Duodenal mucosa (tissue), 2 donors: ENCODE measurements around the gene ZSWIM7.
A peak's percentile ranks its signal among the peaks of the same experiment; 100 is the strongest.

Experiments used
- H3K27ac ChIP-seq: one replicate; pipeline ENCODE4 v1.7.0; 2013; ENCODE audit warnings: low read depth, low read length
- H3K27me3 ChIP-seq, 2 donors: one replicate each; pipeline ENCODE4 v1.7.0; 2013; ENCODE audit warnings: low read length in 2 of 2, control low read depth in 1 of 2; ENCODE audit not compliant: insufficient read depth in 2 of 2, control insufficient read depth in 1 of 2
- H3K36me3 ChIP-seq, 2 donors: one replicate each; pipeline ENCODE4 v1.7.0; 2013; ENCODE audit warnings: low read length in 2 of 2, control low read depth in 1 of 2; ENCODE audit not compliant: insufficient read depth in 2 of 2, control insufficient read depth in 1 of 2
- H3K4me1 ChIP-seq, 2 donors: one replicate each; pipeline ENCODE4 v1.7.0; 2013; ENCODE audit warnings: low read length in 2 of 2, control low read depth in 1 of 2; ENCODE audit not compliant: insufficient read depth in 2 of 2, control insufficient read depth in 1 of 2
- H3K4me3 ChIP-seq, 2 donors: one replicate each; pipeline ENCODE4 v1.7.0; 2013; ENCODE audit warnings: low read length in 2 of 2, low read depth in 1 of 2
- H3K9ac ChIP-seq, 2 donors: one replicate each; pipeline ENCODE4 v1.7.0; 2013; ENCODE audit warnings: low read length in 2 of 2, low read depth in 1 of 2
- H3K9me3 ChIP-seq, 2 donors: one replicate each; pipeline ENCODE4 v1.7.0; 2013; ENCODE audit warnings: low read length in 2 of 2, control low read depth in 1 of 2; ENCODE audit not compliant: control insufficient read depth in 1 of 2

ZSWIM7 gene

GRCh38 chr17:15999141-15999973 is at the start of gene ZSWIM7, which contains the start of gene TTC19:
ZSWIM7 (minus strand) TSS chr17:15999704; CDS start chr17:15999594, 110 bp downstream.
TTC19 (plus strand) TSS chr17:15999824; CDS start chr17:15999849, 25 bp downstream.
- H3K9ac ChIP-seq, result peak within 1 kb of the TSS; percentile 87 to 88
- peaks cover 0 to 14% of the 10 kb centered on the region in 2 donors for H3K9me3 ChIP-seq
- H3K36me3 ChIP-seq, result peaks cover 22 to 30% of the 10 kb centered on the region in 2 donors
- peak within 1 kb of the TSS; percentile 98 for H3K27ac ChIP-seq
- H3K4me3 ChIP-seq, result peak within 1 kb of the TSS; percentile 86 to 91
- H3K27me3 ChIP-seq, result no peaks in the 10 kb centered on the region
- peaks cover 10 to 17% of the 10 kb centered on the region in 2 donors for H3K4me1 ChIP-seq

GRCh38 chr17:16048811-16049449 is 49.4 kb upstream of the ZSWIM7 start:
- H3K27ac ChIP-seq, result no peak overlapping the region
- no peaks in the 10 kb centered on the region for H3K4me1 ChIP-seq
- H3K9me3 ChIP-seq, result no peaks in the 10 kb centered on the region
- H3K4me3 ChIP-seq, result no peak overlapping the region
- H3K36me3 ChIP-seq, result peaks cover 40 to 81% of the 10 kb centered on the region in 2 donors
- H3K27me3 ChIP-seq, result no peaks in the 10 kb centered on the region
- H3K9ac ChIP-seq, result no peak overlapping the region

GRCh38 chr17:16046966-16047365 is 47.5 kb upstream of the ZSWIM7 start:
- Histone ChIP-seq H3K27me3 (no peaks in the 10 kb centered on the region), H3K4me3 (no peak overlapping the region), H3K27ac (no peak overlapping the region), H3K9ac (no peak overlapping the region), H3K36me3 (peaks cover 51 to 82% of the 10 kb centered on the region in 2 donors), H3K9me3 (no peaks in the 10 kb centered on the region), H3K4me1 (no peaks in the 10 kb centered on the region)

- H3K36me3 ChIP-seq, result peaks cover 54 to 85% of the 10 kb centered on the region in 2 donors
- H3K9me3 ChIP-seq, result no peaks in the 10 kb centered on the region
These were observed 45.0 kb upstream of the ZSWIM7 start for GRCh38 chr17:16044487-16044886.

GRCh38 chr17:16040710-16041251 is 41.3 kb upstream of the ZSWIM7 start:
- H3K4me3 ChIP-seq, result no peak overlapping the region
- no peak overlapping the region for H3K27ac ChIP-seq
- peaks cover 0 to 9% of the 10 kb centered on the region in 2 donors for H3K4me1 ChIP-seq
- H3K9me3 ChIP-seq, result no peaks in the 10 kb centered on the region
- H3K9ac ChIP-seq, result no peak overlapping the region
- no peaks in the 10 kb centered on the region for H3K27me3 ChIP-seq
- peaks cover 41 to 86% of the 10 kb centered on the region in 2 donors for H3K36me3 ChIP-seq

More at GRCh38 chr17:16044487-16044886, 45.0 kb upstream of the ZSWIM7 start:
- Histone ChIP-seq H3K27me3 (no peaks in the 10 kb centered on the region), H3K9ac (no peak overlapping the region), H3K4me1 (peaks cover 0 to 9% of the 10 kb centered on the region in 2 donors), H3K27ac (no peak overlapping the region), H3K4me3 (no peak overlapping the region)

GRCh38 chr17:16037636-16038035 is 38.1 kb upstream of the ZSWIM7 start:
- no peaks in the 10 kb centered on the region for H3K9me3 ChIP-seq
- H3K4me3 ChIP-seq, result no peak overlapping the region
- no peak overlapping the region for H3K27ac ChIP-seq
- no peak overlapping the region for H3K9ac ChIP-seq
- no peaks in the 10 kb centered on the region for H3K27me3 ChIP-seq
- H3K4me1 ChIP-seq, result peaks cover 0 to 9% of the 10 kb centered on the region in 2 donors
- peaks cover 41 to 87% of the 10 kb centered on the region in 2 donors for H3K36me3 ChIP-seq

GRCh38 chr17:16036261-16036660 is 36.8 kb upstream of the ZSWIM7 start:
- H3K27ac ChIP-seq, result no peak overlapping the region
- H3K4me1 ChIP-seq, result peaks cover 0 to 8% of the 10 kb centered on the region in 2 donors
- peaks cover 40 to 90% of the 10 kb centered on the region in 2 donors for H3K36me3 ChIP-seq
- no peak overlapping the region for H3K4me3 ChIP-seq
- no peak overlapping the region for H3K9ac ChIP-seq
- H3K27me3 ChIP-seq, result no peaks in the 10 kb centered on the region
- no peaks in the 10 kb centered on the region for H3K9me3 ChIP-seq

- Histone ChIP-seq H3K27ac (no peak overlapping the region), H3K9me3 (no peaks in the 10 kb centered on the region), H3K4me3 (no peak overlapping the region), H3K4me1 (no peaks in the 10 kb centered on the region), H3K27me3 (no peaks in the 10 kb centered on the region), H3K36me3 (peaks cover 45 to 95% of the 10 kb centered on the region in 2 donors), H3K9ac (no peak overlapping the region)
These were observed 34.3 kb upstream of the ZSWIM7 start for GRCh38 chr17:16033729-16034349.

- no peak overlapping the region for H3K4me3 ChIP-seq
- H3K27me3 ChIP-seq, result no peaks in the 10 kb centered on the region
- no peak overlapping the region for H3K9ac ChIP-seq
- H3K9me3 ChIP-seq, result no peaks in the 10 kb centered on the region
- peaks cover 46 to 95% of the 10 kb centered on the region in 2 donors for H3K36me3 ChIP-seq
- no peak overlapping the region for H3K27ac ChIP-seq
- H3K4me1 ChIP-seq, result no peaks in the 10 kb centered on the region
These were observed 28.4 kb upstream of the ZSWIM7 start for GRCh38 chr17:16027708-16028584.
